ENCODE measurements around the gene MAPK14. TPM values are rescaled to one million over a fixed set of nuclear protein-coding genes. Genes with fewer than 3 reads are reported as not detected.

MAPK14 gene
- total RNA-seq, 4 donors from 2014 or later = 44.4 to 91.7 (median 59.1) TPM

- H3K4me3 ChIP-seq = no peak overlapping the region
- no peak for DNase-seq
- H3K27me3 ChIP-seq = peaks cover 0 to 15% (median 0%) of the 10 kb centered on the region in 4 donors
- intact Hi-C loops (cut with DNase I) = no loop called here
- 73 to 90% methylated on average over 3 to 4 of the region's 4 CpGs for WGBS, 2 donors
- peaks cover under 1 to 62% (median 1%) of the 10 kb centered on the region in 3 donors for H3K36me3 ChIP-seq
- H3K9me3 ChIP-seq = no peaks in the 10 kb centered on the region
- H3K27ac ChIP-seq = no peak overlapping the region
- no peak for TF ChIP-seq CTCF (IDR thresholded peaks at IDR 0.05)
- no peak for TF ChIP-seq POLR2A (IDR thresholded peaks at IDR 0.05)
- H3K4me1 ChIP-seq = peaks cover 18 to 63% (median 21%) of the 10 kb centered on the region in 3 donors
These were observed 105.5 kb downstream of the MAPK14 start for GRCh38 chr6:36133148-36133547.

DNA sequence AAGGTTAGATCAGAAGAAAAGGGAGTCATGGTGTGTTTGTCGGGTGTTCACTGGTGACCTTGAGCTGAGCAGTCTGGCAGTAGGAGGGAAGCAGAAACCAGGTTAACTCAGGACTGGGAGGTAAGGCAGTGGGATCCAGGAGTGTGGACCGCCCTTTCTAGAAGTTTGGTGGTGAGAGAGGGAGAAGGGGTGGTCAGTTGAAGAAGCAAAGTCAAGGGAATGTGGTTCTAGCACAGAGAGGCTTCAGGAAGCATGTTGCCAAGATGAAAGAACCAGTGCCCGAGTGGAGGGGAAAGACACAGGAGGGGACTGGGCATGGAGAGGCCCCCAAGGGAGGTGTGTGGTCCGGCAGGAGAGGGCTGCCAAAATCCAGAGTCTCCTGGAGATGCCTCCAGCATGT lies 106.3 kb downstream of the MAPK14 start:
- no peak overlapping the region for H3K27ac ChIP-seq
- H3K36me3 ChIP-seq = peaks cover 8 to 70% (median 8%) of the 10 kb centered on the region in 3 donors
- TF ChIP-seq CTCF (IDR thresholded peaks at IDR 0.05) (no peak), POLR2A (IDR thresholded peaks at IDR 0.05) (no peak)
- no peak for DNase-seq
- 86 to 88% methylated on average over 4 of the region's 4 CpGs for WGBS, 2 donors
- H3K4me3 ChIP-seq = no peak overlapping the region
- intact Hi-C loops (cut with DNase I) = no loop called here
- no peaks in the 10 kb centered on the region for H3K9me3 ChIP-seq
- peaks cover 0 to 15% (median 0%) of the 10 kb centered on the region in 4 donors for H3K27me3 ChIP-seq
- H3K4me1 ChIP-seq = peaks cover 18 to 57% (median 21%) of the 10 kb centered on the region in 3 donors

DNA sequence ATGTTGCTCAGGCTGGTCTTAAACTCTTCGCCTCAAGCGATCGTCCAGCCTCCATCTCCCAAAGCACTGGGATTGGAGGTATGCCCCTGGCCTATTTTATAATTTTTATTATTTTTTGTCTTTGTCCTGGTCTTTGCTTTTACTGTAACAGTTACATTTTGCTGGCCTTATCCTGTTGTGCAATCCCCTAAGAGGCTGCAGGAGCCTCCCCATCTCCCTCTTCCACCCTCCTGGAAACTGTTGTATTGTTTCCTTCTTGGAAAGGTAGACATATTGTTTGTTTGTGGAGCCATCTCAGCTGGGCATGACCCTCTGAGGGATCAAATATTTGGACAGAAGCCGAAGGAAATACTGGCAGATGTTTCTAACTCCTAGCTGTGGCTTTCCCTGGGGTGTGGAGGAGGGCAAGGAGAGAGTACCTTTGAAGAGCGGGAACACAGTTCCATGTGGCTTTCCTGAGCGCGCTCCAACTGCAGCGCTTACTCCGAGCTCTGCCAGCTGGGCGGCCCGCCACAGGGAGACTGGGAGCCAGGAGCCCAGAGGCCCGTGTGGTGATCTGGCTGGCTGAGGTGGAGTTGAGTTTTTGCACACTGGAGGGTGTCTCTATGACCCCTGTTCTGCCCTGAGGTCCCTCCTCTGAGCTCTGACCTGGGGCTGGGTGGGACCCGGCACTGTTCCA lies 107.6 kb downstream of the MAPK14 start:
- Histone ChIP-seq H3K36me3 (peaks cover 8 to 82% (median 18%) of the 10 kb centered on the region in 3 donors), H3K4me3 (no peak overlapping the region), H3K9me3 (no peaks in the 10 kb centered on the region), H3K4me1 (peaks cover 12 to 44% (median 18%) of the 10 kb centered on the region in 3 donors), H3K27ac (no peak overlapping the region), H3K27me3 (peaks cover 0 to 6% (median 0%) of the 10 kb centered on the region in 4 donors)
- no peak for DNase-seq
- TF ChIP-seq CTCF (IDR thresholded peaks at IDR 0.05) (no peak), POLR2A (IDR thresholded peaks at IDR 0.05) (no peak)
- intact Hi-C loops (cut with DNase I) = no loop called here
- 75 to 86% methylated on average over 4 to 12 of the region's 13 CpGs for WGBS, 2 donors

DNA sequence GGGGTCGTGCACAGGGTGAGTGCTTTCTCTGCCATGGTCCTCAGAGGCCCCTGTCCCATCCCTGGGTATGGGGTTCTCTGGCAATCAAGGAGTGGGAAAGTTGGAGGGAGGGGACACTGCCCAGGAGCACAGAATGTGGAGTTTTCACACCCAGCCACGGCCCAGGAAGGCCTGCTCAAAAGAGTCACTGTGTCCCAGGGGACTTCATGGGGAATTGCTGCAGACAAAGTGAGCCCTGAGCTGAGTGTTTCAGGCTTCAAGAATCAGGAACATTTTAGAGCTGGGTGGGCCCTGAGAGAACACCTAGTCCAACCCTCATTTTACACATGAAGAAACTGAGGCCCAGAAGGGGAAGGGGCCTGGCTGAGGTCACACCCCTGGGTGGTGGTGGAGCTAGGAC lies 108.4 kb downstream of the MAPK14 start:
- H3K27ac ChIP-seq = no peak overlapping the region

More for the DNA sequence above, 108.4 kb downstream of the MAPK14 start:
- no peaks in the 10 kb centered on the region for H3K9me3 ChIP-seq
- WGBS, 2 donors = 80% methylated on average over 1 of the region's 2 CpGs; no CpG with 5 or more reads in 1 of the 2 donors
- DNase-seq = no peak
- intact Hi-C loops (cut with DNase I) = no loop called here
- peaks cover 8 to 91% (median 18%) of the 10 kb centered on the region in 3 donors for H3K36me3 ChIP-seq
- TF ChIP-seq POLR2A (IDR thresholded peaks at IDR 0.05) = no peak
- TF ChIP-seq CTCF (IDR thresholded peaks at IDR 0.05) = no peak
- no peaks in the 10 kb centered on the region for H3K27me3 ChIP-seq
- no peak overlapping the region for H3K4me3 ChIP-seq
- H3K4me1 ChIP-seq = peaks cover 12 to 37% (median 16%) of the 10 kb centered on the region in 3 donors
